Astrocyte (in vitro differentiated cells and primary cell): ENCODE data around the gene KBTBD2.
"Not testable (repeated sequence)": the region's sequence is repeated elsewhere in the genome, so short reads cannot be mapped to it uniquely, and the experiment has no call there.

Experiments used
- EZH2 ChIP-seq: IDR thresholded peaks from 2 replicates; pipeline ENCODE4 v1.6.1; 2012; ENCODE audit warnings: mild to moderate bottlenecking, low read length, inconsistent platforms; ENCODE audit not compliant: insufficient read depth
- TF ChIP-seq, protein P1 (sequence below): IDR thresholded peaks from 2 replicates; pipeline ENCODE4 v1.5.1; 2011; ENCODE audit warnings: low read depth, mild to moderate bottlenecking, inconsistent platforms, low read length, moderate library complexity; ENCODE audit not compliant: insufficient read depth

DNA sequence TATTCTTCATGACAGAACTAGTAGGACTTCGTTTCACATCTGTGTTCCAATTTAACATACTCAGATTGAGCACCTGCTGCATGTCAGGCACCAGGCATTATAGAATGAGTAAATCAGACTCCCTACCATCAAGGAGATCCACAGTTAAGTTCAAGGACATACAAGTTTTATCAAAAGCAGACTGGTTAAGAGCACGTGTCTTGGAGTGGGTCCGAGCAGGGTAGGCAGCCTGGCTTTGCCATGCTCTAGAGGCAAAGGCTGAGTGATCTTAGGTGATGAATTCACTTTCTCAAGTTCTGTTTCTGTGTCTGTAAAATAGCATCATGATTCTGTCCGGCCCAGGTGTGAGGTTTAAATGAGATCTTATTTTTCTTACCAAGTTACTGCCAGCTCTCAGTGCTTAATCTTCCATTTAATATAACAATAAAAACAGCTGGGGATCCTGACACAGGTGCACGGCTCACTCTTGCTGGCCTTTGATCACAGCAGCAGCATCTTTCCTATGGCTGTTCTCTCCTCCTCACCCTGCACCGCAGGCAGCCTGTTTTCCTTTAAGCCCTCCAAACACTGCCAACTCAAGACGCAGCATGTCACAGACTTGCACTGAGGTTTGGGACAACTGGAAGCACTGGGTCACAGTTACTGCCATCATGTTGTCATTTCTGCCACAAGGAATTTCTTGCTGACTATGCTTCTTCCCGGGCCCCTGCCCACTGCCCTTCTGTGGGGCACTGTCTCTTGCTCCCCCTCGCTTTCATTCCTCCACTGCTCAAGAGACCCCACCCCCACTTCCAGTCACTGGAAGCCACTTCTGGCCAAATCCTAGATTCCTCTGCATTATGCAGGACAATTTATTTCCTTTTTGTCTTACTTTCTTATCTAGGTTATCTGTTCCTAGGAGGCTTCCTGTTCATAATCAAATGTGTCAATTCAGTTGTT, 35.5 kb downstream of the KBTBD2 start:
- TF ChIP-seq, protein P1, sequence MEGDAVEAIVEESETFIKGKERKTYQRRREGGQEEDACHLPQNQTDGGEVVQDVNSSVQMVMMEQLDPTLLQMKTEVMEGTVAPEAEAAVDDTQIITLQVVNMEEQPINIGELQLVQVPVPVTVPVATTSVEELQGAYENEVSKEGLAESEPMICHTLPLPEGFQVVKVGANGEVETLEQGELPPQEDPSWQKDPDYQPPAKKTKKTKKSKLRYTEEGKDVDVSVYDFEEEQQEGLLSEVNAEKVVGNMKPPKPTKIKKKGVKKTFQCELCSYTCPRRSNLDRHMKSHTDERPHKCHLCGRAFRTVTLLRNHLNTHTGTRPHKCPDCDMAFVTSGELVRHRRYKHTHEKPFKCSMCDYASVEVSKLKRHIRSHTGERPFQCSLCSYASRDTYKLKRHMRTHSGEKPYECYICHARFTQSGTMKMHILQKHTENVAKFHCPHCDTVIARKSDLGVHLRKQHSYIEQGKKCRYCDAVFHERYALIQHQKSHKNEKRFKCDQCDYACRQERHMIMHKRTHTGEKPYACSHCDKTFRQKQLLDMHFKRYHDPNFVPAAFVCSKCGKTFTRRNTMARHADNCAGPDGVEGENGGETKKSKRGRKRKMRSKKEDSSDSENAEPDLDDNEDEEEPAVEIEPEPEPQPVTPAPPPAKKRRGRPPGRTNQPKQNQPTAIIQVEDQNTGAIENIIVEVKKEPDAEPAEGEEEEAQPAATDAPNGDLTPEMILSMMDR: not testable (repeated sequence)
- TF ChIP-seq EZH2: not testable (repeated sequence)
